Epithelial cell of proximal tubule (primary cell): ENCODE data around the gene REN. TPM values are rescaled to one million over a fixed set of nuclear protein-coding genes. Genes with fewer than 3 reads are reported as not detected.

Source experiments
- DNase-seq: peaks from one replicate; pipeline ENCODE4 v3.0.0-alpha.2; 2011; ENCODE audit warnings: low read depth
- H3K4me3 ChIP-seq: 2 replicates; pipeline ENCODE4 v1.5.1; 2011; ENCODE audit warnings: low read depth, mild to moderate bottlenecking, low read length
- CTCF ChIP-seq: conservative IDR thresholded peaks from 2 replicates; pipeline ENCODE4 v1.5.1; 2012; ENCODE audit warnings: low read depth, mild to moderate bottlenecking, low read length
- total RNA-seq: library from RNA; depleted of rRNA; stranded (reverse); fragments of >200 nt; gene quantifications from 2 replicates; pipeline ENCODE4 v1.2.3, GENCODE V29; 2015

The REN gene
- total RNA-seq, 1 donor from 2014 or later, result 0.12 TPM

- DNase-seq, result no peak
- TF ChIP-seq CTCF, result no peak
- H3K4me3 ChIP-seq, result no peak overlapping the region
These were observed 53.0 kb downstream of the REN start for GRCh38 chr1:204112876-204113730.

GRCh38 chr1:204110894-204111633 lies 55.1 kb downstream of the REN start:
- no peak for TF ChIP-seq CTCF
- DNase-seq, result no peak
- H3K4me3 ChIP-seq, result no peak overlapping the region

GRCh38 chr1:204108312-204109141 lies 57.6 kb downstream of the REN start:
- TF ChIP-seq CTCF, result no peak
- DNase-seq, result no peak

GRCh38 chr1:204107892-204108291 lies 58.2 kb downstream of the REN start:
- no peak for TF ChIP-seq CTCF
- H3K4me3 ChIP-seq, result no peak overlapping the region
- DNase-seq, result no peak

More at GRCh38 chr1:204108312-204109141, 57.6 kb downstream of the REN start:
- no peak overlapping the region for H3K4me3 ChIP-seq

- TF ChIP-seq CTCF, result no peak
- H3K4me3 ChIP-seq, result no peak overlapping the region
- DNase-seq, result no peak
These were observed 59.3 kb downstream of the REN start for GRCh38 chr1:204106825-204107224.

GRCh38 chr1:204105131-204105515 lies 61.0 kb downstream of the REN start:
- DNase-seq, result no peak
- H3K4me3 ChIP-seq, result no peak overlapping the region
- TF ChIP-seq CTCF, result no peak

Other genes with a start within 250 kb of the REN start
- 5.7 and 16.2 TPM in 2 replicates for gene SOX13, start 93.2 kb downstream of the REN start, total RNA-seq
- gene ETNK2, start 14.3 kb downstream of the REN start, total RNA-seq, result 12.3 and 15.6 TPM in 2 replicates
- gene KISS1, start 30.2 kb upstream of the REN start, total RNA-seq, result 24.7 and 111 TPM in 2 replicates
- 1.7 and 3.0 TPM in 2 replicates for gene GOLT1A, start 47.7 kb upstream of the REN start, total RNA-seq
- gene PLEKHA6, start 193.6 kb upstream of the REN start, total RNA-seq, result 10.4 and 19.9 TPM in 2 replicates
- gene PPP1R15B, start 245.5 kb upstream of the REN start, total RNA-seq, result 26.6 and 28.5 TPM in 2 replicates